H1 (cell line): ENCODE data around the gene BABAM1. TPM values are rescaled to one million over a fixed set of nuclear protein-coding genes. Genes with fewer than 3 reads are reported as not detected.

Experiments used
- CTCF ChIA-PET: fragments of 300-600 bp; sonication (Branson Sonifier 250); formaldehyde crosslinking; loops from one replicate; lab custom pipeline; 2021; ENCODE audit not compliant: partially characterized antibody; lab: Charles Lee
- POLR2A ChIA-PET: fragments of 300-600 bp; sonication (Branson Sonifier 250); formaldehyde crosslinking; loops from one replicate; lab custom pipeline; 2021; ENCODE audit warnings: inconsistent platforms; ENCODE audit not compliant: partially characterized antibody; lab: Charles Lee
- DNase-seq, 2 experiments: peaks; one replicate each; pipeline versions ENCODE4 v3.0.0 to v3.0.0-alpha.2; 2010 to 2022; ENCODE audit warnings: low spot score in 2 of 2, low read depth in 1 of 2, mixed read lengths in 1 of 2
- FAIRE-seq: peaks from 2 replicates; lab custom pipeline; 2011; peaks lifted over from hg19 to GRCh38; lab: Jason Lieb, UNC
- H2AFZ ChIP-seq: 2 replicates; pipeline ENCODE4 v1.8.1; 2012; ENCODE audit warnings: low read length, inconsistent platforms
- H2AK5ac ChIP-seq: 2 replicates; pipeline ENCODE4 v1.6.1; 2013; ENCODE audit warnings: low read depth, low read length
- H2BK120ac ChIP-seq: replicated peaks from 2 replicates; pipeline ENCODE3; 2013; ENCODE audit warnings: low read depth, low read length, inconsistent platforms
- H2BK12ac ChIP-seq: 2 replicates; pipeline ENCODE4 v1.6.1; 2013; ENCODE audit warnings: low read depth, low read length
- H2BK15ac ChIP-seq: 2 replicates; pipeline ENCODE4 v1.6.1; 2013; ENCODE audit warnings: low read length
- H2BK20ac ChIP-seq: 2 replicates; pipeline ENCODE4 v1.6.1; 2013; ENCODE audit warnings: low read length
- H2BK5ac ChIP-seq: 2 replicates; pipeline ENCODE4 v1.6.1; 2013; ENCODE audit warnings: low read depth, low read length
- H3K14ac ChIP-seq: 2 replicates; pipeline ENCODE4 v1.6.1; 2013; ENCODE audit warnings: inconsistent platforms; ENCODE audit not compliant: insufficient read length
- H3K18ac ChIP-seq: 2 replicates; pipeline ENCODE4 v1.6.1; 2013; ENCODE audit warnings: low read length; ENCODE audit errors: extremely low read depth
- H3K23ac ChIP-seq: 2 replicates; pipeline ENCODE4 v1.6.1; 2013; ENCODE audit warnings: inconsistent platforms; ENCODE audit not compliant: insufficient read length
- H3K23me2 ChIP-seq: 2 replicates; pipeline ENCODE4 v1.6.1; 2013; ENCODE audit warnings: low read depth, low read length
- H3K27ac ChIP-seq: 2 replicates; pipeline ENCODE4 v1.6.1; 2011; ENCODE audit warnings: low read depth, low read length, inconsistent platforms
- H3K27me3 ChIP-seq, 4 experiments: replicated peaks in 1 of 4; 1 replicate in 1 of 4; 2 replicates in 3 of 4; pipeline versions ENCODE4 v1.6.1 to v1.8.1; 2011 to 2013; ENCODE audit warnings: low read length in 3 of 4, mild to moderate bottlenecking in 3 of 4, inconsistent platforms in 2 of 4, mixed read lengths in 2 of 4, moderate library complexity in 1 of 4; ENCODE audit not compliant: control insufficient read depth in 3 of 4, insufficient read depth in 3 of 4; ENCODE audit errors: extremely low read depth in 1 of 4
- H3K36me3 ChIP-seq, 4 experiments: 2 replicates each; pipeline versions ENCODE4 v1.6.1 to v1.8.1; 2011 to 2013; ENCODE audit warnings: mild to moderate bottlenecking in 4 of 4, low read length in 3 of 4, moderate library complexity in 2 of 4, control low read depth in 1 of 4, inconsistent platforms in 1 of 4; ENCODE audit not compliant: insufficient read depth in 4 of 4, control insufficient read depth in 2 of 4
- H3K4ac ChIP-seq: replicated peaks from 2 replicates; pipeline ENCODE3; 2013; ENCODE audit warnings: low read length, low read depth, mixed read lengths, inconsistent platforms; ENCODE audit not compliant: insufficient read length
- H3K4me1 ChIP-seq, 4 experiments: replicated peaks in 1 of 4; 1 replicate in 1 of 4; 2 replicates in 3 of 4; pipeline versions ENCODE4 v1.6.1 to v1.8.1; 2011 to 2013; ENCODE audit warnings: low read length in 3 of 4, inconsistent platforms in 2 of 4, mixed read lengths in 1 of 4; ENCODE audit not compliant: insufficient read depth in 4 of 4, control insufficient read depth in 3 of 4
- H3K4me2 ChIP-seq, 2 experiments: 2 replicates each; pipeline versions ENCODE4 v1.6.1 to v1.8.1; 2011 to 2013; ENCODE audit warnings: low read depth in 2 of 2, low read length in 2 of 2, control low read depth in 1 of 2, inconsistent platforms in 1 of 2, mild to moderate bottlenecking in 1 of 2; ENCODE audit not compliant: insufficient read depth in 1 of 2
- H3K4me3 ChIP-seq, 4 experiments: fragments of 200-600, 300-600 bp in 1 of 4; sonication (generic), shearing (Covaris generic), sonication (Bioruptor Twin) in 1 of 4; 2 replicates each; pipeline versions ENCODE4 v1.5.1 to v1.8.1; 2011 to 2016; ENCODE audit warnings: low read length in 4 of 4, low read depth in 3 of 4, control low read depth in 2 of 4, inconsistent platforms in 2 of 4, mild to moderate bottlenecking in 2 of 4, mixed read lengths in 1 of 4, moderate library complexity in 1 of 4; ENCODE audit not compliant: insufficient read depth in 2 of 4; ENCODE audit errors: extremely low read depth in 1 of 4
- H3K56ac ChIP-seq: replicated peaks from 2 replicates; pipeline ENCODE3; 2013; ENCODE audit warnings: low read depth, mild to moderate bottlenecking, mixed read lengths, low read length, inconsistent platforms; ENCODE audit not compliant: insufficient read length
- H3K79me1 ChIP-seq: 2 replicates; pipeline ENCODE4 v1.6.1; 2013; ENCODE audit warnings: low read depth, low read length, control low read depth
- H3K79me2 ChIP-seq, 2 experiments: 2 replicates each; pipeline versions ENCODE4 v1.6.1 to v1.8.1; 2012 to 2013; ENCODE audit warnings: low read length in 2 of 2, mild to moderate bottlenecking in 2 of 2, inconsistent platforms in 1 of 2; ENCODE audit not compliant: insufficient read depth in 2 of 2, control insufficient read depth in 1 of 2
- H3K9ac ChIP-seq, 4 experiments: replicated peaks in 1 of 4; 1 replicate in 1 of 4; 2 replicates in 3 of 4; pipeline versions ENCODE4 v1.6.1 to v1.8.1; 2011 to 2013; ENCODE audit warnings: low read depth in 3 of 4, low read length in 3 of 4, control low read depth in 2 of 4, mild to moderate bottlenecking in 2 of 4, moderate library complexity in 2 of 4, inconsistent platforms in 1 of 4; ENCODE audit errors: extremely low read depth in 1 of 4
- H3K9me3 ChIP-seq, 2 experiments: 2 replicates each; pipeline versions ENCODE4 v1.6.1 to v1.8.1; 2012 to 2013; ENCODE audit warnings: mild to moderate bottlenecking in 2 of 2, moderate library complexity in 2 of 2, control low read depth in 1 of 2, inconsistent platforms in 1 of 2, low read depth in 1 of 2, low read length in 1 of 2, mixed read lengths in 1 of 2; ENCODE audit not compliant: insufficient read depth in 2 of 2
- H4K20me1 ChIP-seq, 2 experiments: replicated peaks in 1 of 2; 2 replicates each; pipeline versions ENCODE3 to v1.8.1; 2011 to 2013; ENCODE audit warnings: inconsistent platforms in 2 of 2, low read length in 2 of 2, mild to moderate bottlenecking in 1 of 2; ENCODE audit not compliant: insufficient read depth in 2 of 2, control insufficient read depth in 1 of 2
- H4K5ac ChIP-seq: 2 replicates; pipeline ENCODE4 v1.6.1; 2013; ENCODE audit warnings: low read length, low read depth, mixed read lengths, inconsistent platforms; ENCODE audit not compliant: insufficient read length
- H4K8ac ChIP-seq: 2 replicates; pipeline ENCODE4 v1.8.0; 2013; ENCODE audit warnings: mild to moderate bottlenecking, moderate library complexity, low read length, inconsistent platforms; ENCODE audit not compliant: insufficient read depth; ENCODE audit errors: extremely low read depth
- H4K91ac ChIP-seq: replicated peaks from 2 replicates; pipeline ENCODE3; 2013; ENCODE audit warnings: low read length, mixed read lengths, inconsistent platforms; ENCODE audit not compliant: insufficient read length
- SRF ChIP-seq: IDR thresholded peaks from 2 replicates; pipeline ENCODE4 v1.6.1; 2011; ENCODE audit warnings: mild to moderate bottlenecking, low read depth, low read length, moderate library complexity
- WGBS, 2 experiments: shearing (Covaris generic) in 1 of 2; methylation state at CpG; one replicate each; pipeline versions ENCODE4 v1.1.6 to v1.1.7; 2013 to 2015; ENCODE audit warnings: low lambda C conversion rate in 2 of 2, mixed read lengths in 2 of 2, inconsistent platforms in 1 of 2, low coverage in 1 of 2, missing lambda C conversion rate in 1 of 2; ENCODE audit not compliant: insufficient replicate concordance in 2 of 2, insufficient coverage in 1 of 2, insufficient read length in 1 of 2; ENCODE audit errors: extremely low coverage in 1 of 2, missing lambda C conversion rate in 1 of 2; 5-methylcytosine and 5-hydroxymethylcytosine counted together
- polyA plus RNA-seq, 7 experiments: library from polyadenylated mRNA; depleted of rRNA in 3 of 7; stranded (reverse) in 5 of 7; unstranded in 2 of 7; fragments of >200 nt in 5 of 7; fragments of 200-250 nt in 2 of 7; gene quantifications; 1 replicate in 5 of 7; 2 replicates in 1 of 7; 4 replicates in 1 of 7; pipeline versions ENCODE4 v1.2.1 to v1.2.3, GENCODE V29; 2011 to 2013; ENCODE audit warnings: missing spikeins in 2 of 7, mixed read lengths in 2 of 7
- total RNA-seq: library from RNA; stranded (reverse); fragmentation: NEBNext Ultra II Directional; extraction: Animal tissue kit (Norgen Biotek cat#: 25700); gene quantifications from 2 replicates; pipeline ENCODE4 v1.2.1, GENCODE V29; 2021

BABAM1 gene
- total and polyA plus RNA-seq, 2 of the 8 experiments (the other 6 are each of a cell fraction or from before 2014, with no cell fraction given): 127 to 133 TPM

GRCh38 chr19:17323300-17323963, 56.2 kb downstream of the BABAM1 start:
- no peak overlapping the region for H2BK12ac ChIP-seq
- H4K20me1 ChIP-seq: peaks cover 0 to 3% of the 10 kb centered on the region in 2 experiments
- no peak overlapping the region for H3K18ac ChIP-seq
- H3K79me1 ChIP-seq: no peaks in the 10 kb centered on the region; the same call in 1 of the 2 replicates
- H3K23me2 ChIP-seq: peaks cover 2% of the 10 kb centered on the region; the same call in 1 of the 2 replicates
- no peak for TF ChIP-seq SRF
- TF ChIP-seq, all 59 proteins: peak for 0
- Histone ChIP-seq H3K27me3 (no peaks in the 10 kb centered on the region), H3K36me3 (peaks cover 2 to 38% (median 15%) of the 10 kb centered on the region in 4 experiments; a peak in 5 of 8 replicates), H3K14ac (no peak overlapping the region), H4K8ac (no peak overlapping the region), H3K79me2 (no peaks in the 10 kb centered on the region), H4K91ac (no peak overlapping the region), H3K23ac (no peak overlapping the region), H3K4me1 (peaks cover 0 to 12% (median 7%) of the 10 kb centered on the region in 4 experiments; a peak in 4 of 7 replicates), H2AFZ (no peak overlapping the region), H2BK120ac (no peak overlapping the region), H3K4ac (no peak overlapping the region), H2BK5ac (no peak overlapping the region), H3K4me2 (no peak overlapping the region), H3K9me3 (no peaks in the 10 kb centered on the region), H2BK15ac (no peak overlapping the region), H3K56ac (no peak overlapping the region), H4K5ac (no peak overlapping the region), H2BK20ac (no peak overlapping the region), H3K9ac (no peak overlapping the region), H3K27ac (no peak overlapping the region), H2AK5ac (no peak overlapping the region), H3K4me3 (no peak overlapping the region)
- FAIRE-seq (no peak), DNase-seq (no peak)
- CTCF ChIA-PET: no interaction called here
- POLR2A ChIA-PET: interaction anchor here (0.6 to 17.1 kb wide), 4 partner anchors 13 to 40 kb away, joined by 3 to 329 read pairs (median 52); partner anchors contain the start of genes ABHD8, ANO8, DDA1 and GTPBP3
- WGBS, 2 experiments: 93% methylated on average over 19 of the region's 56 CpGs; no CpG with 5 or more reads in 1 of the 2 experiments
